AG20443 (cell line): Measurements from ENCODE around the gene RAD50.
"Not testable (repeated sequence)": the region's sequence is repeated elsewhere in the genome, so short reads cannot be mapped to it uniquely, and the experiment has no call there.

Source experiments
- DNase-seq: peaks from one replicate; pipeline ENCODE4 v3.0.0; 2012; ENCODE audit warnings: low spot score, mixed read lengths

The RAD50 gene

DNA sequence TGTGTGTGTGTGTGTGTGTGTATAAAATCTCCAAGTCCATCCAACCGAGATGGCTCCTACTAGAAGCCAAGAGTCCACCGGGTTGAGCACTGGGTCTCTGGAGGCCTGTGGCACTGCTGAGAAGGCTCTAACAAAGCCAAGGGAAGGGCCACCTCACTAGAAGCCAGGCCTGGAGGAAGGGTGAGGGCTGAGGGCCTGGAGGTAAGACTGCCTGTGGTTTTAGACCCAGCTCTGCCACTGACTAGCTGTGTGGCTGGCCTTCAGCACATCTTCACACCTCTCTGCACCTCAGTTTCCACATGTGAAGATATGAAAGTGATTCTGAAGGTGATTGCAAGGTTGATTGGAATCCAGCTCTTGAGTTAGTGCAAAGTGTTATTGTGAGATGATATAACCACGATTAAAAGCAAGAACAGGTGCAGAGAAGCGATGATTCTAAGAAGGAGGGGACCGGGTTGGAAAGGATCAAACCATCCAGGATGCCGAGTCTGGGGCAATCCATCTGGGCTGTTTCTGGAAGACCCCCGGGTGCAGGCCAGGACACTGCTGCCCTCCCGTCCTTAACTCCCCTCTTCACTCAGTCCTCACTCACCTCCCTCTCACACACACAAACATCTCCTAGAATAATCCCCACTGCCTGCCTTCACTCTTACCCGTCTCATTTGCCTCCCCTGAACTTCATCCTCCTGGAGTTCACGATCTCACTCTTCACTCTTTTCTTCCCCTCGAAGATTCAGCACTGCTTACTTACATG, 119.3 kb downstream of the RAD50 start:
- DNase-seq, result no peak

DNA sequence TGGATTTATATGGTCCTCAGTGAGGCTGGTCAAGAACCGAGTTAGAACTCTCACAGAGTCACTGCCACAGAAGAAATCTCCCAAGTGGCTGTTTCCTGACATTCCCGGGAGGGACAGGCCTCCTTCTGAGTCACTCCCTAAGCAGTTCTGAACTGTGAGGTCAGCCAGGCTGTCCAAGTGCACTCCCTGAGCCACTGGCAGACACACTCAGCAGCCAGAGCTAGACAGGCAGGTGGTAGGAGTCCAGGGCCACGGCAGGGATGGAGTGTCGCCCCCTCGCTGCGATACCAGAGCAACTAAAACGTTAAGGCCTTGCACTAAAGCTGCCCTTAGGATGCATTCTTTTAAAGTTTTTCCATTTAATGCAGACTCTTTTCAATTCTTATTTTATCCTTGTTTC, 120.4 kb downstream of the RAD50 start:
- DNase-seq, result peak; percentile 97

DNA sequence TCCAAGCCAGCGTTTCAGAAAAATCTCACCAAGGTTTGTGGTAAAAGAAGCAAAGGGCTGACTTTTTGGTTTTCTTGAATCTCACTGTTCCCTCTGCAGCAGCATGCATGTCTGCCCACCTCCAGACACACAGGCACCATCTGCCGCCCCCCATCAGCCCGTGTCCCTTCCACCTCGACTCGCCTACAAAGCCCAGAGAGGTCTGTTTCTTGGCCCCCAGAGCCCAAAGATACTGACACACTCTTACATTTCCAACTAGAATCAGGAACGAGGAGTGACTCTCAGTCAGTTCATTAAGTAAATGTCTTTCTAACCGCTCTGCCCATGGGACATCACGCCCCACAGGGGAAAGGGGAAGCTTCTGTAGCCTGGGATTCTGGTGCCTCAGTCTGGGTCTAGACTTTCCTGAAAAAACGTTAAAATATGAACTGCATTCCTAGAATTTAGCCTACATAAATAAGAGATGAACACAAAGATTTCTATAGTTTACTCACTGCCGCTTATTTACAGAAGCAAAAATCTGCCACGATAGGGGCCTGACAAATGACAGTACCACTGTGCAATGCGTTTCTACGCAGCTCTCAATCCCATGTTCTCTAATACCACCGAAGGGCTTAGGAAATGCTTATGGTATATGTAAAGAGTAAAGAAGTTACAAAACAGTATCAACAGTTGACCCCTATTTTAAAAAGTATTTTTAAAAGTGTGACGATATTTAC, 121.1 kb downstream of the RAD50 start:
- no peak for DNase-seq

DNA sequence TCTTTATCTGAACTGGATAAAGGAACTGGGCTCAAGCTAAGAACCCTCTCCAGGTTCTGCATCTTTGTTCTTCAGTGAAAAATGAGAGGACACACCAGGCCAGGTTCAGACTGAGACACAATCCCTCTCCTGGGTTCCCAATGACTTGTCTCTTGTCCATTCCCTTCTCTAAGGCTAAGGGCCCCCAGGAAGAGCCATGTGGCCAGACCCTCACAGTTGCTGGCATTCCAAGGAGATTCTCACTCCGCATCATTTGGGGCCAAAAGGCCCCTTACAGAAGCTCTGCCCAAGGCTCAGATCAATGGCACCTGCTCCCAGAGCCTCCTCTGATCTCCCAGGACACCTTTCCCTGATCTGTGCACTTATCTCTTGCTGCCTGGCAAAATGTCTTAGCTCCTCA, 122.0 kb downstream of the RAD50 start:
- DNase-seq, result no peak

DNA sequence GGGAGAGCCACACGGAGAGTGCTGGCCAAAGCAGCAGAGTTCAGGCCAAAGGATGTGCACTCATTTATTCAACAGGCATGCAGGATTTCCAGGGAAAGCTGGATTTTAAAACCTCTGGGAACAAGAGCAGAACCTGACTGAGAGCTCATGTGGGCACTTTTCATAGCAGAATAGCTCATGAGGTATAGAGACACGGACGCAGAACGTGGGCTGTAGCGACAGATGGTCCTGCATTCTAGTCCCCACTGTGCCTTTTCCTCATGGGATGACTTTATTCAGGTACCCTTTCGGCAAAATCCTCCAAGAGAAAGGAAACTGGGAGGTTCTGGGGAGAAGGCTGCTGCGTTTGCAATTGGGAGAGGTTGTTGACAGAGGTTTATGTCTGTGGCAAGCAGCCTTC, 122.4 kb downstream of the RAD50 start:
- DNase-seq, result no peak

DNA sequence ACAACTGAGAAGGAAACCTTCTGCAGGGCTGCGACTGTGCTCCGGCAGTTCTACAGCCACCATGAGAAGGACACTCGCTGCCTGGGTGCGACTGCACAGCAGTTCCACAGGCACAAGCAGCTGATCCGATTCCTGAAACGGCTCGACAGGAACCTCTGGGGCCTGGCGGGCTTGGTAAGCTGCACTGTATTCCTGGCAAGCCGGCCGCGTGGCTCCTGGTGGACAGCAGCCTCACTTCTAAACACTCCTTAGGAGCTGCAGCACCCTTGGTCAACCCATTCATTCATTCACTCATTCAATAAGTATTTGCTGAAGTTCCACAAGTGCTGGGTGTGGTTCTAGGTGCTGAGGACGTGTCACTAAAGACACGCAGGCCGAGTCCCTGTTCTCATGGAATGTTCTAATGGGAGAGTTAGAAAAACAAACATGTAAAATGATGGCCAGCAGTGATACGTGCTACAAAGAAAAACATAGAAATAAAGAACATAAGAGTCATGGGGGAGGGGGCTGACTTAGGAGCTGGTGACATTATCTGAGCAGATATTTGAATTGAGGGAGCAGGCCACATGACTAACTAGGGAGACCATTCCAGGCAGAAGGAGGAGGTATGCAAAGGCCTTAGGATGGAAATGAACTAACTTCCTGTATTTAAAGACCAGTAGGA, 123.1 kb downstream of the RAD50 start:
- DNase-seq, result no peak

DNA sequence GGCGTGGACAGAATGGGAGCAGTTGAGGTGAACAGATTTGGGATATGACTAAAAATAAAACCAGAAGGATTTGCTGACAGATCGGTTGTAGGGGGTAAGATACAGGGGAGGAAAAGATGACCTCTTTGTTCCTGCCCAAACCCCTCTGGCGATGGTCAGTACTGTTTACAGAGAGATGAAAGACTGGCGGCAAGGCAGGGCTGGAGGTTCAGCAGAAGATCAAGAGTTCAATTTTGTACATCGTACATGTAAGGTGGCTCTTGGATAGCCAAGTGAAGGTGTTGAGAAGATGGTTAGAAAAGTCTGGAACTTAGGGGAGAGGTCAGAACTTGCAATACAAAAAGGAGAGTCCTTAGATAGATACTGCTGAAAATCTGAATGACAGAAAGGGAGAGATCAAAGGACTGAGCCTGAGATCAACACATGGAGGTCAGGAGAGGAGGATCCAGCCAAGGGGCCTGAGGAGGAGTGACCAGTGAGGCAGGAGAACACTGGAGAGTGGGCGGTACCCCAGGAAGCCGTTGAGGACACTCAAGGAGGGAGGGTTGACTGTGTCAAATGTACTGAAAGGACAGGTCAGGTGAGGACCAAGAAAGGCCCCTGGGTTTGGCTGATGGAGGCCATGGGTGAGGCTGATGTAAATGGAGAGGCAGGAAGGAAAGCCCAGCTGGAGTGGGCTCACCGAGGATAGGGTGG, 124.2 kb downstream of the RAD50 start:
- DNase-seq, result no peak

DNA sequence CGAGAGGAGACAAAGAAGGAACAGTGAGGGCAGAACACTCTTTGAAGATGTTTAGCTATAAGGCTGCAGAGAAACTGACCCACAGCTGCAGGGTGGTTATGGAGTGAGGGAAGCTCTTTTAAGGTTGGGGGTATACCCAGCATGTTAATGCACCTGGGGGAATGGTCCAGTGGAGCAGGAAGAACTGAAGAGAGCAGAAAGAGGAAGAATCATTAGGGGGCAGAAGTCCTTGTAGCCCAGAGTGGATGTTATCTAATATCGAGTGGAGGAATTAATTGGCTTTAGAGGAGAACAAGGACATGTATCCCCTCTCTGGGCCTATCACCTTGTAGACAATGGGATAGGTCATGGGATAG, 124.7 kb downstream of the RAD50 start:
- no peak for DNase-seq

DNA sequence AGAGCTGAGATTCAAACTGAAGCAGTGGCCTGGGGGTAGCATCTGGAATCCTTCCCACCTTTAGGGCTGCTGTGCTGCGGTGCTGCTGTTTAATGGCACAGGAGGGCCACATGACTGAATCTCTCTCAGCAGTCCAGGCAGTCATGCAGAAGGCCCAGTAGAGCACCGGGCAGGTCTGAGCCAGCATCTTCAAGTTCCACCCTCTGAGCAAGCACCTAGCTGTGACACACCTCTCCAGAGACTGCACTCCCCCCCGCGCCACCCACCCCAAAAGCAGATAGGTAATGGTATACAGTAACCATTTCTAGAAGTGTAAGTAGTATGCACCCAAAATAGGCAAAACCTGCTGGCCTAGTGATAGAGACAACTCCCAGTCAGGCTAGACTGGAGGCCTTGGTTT, 125.2 kb downstream of the RAD50 start:
- DNase-seq, result no peak

DNA sequence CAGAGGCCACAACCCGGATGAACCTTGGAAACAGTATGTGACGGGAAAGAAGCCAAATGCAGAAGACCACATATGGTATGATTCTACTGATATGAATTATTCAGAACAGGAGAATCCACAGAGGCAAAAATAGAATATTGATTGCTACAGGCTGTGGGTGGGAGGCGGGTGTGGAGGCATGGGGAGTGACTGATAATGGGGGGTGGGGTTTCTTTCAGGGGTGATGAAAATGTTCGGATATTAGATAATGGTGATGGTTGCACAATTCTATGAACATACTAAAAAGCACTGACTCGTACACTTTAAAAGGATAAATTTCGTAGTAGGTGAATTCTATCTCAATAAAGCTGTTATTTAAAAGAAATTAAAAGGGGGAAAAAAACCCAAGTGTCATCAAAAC, 127.7 kb downstream of the RAD50 start:
- no peak for DNase-seq

DNA sequence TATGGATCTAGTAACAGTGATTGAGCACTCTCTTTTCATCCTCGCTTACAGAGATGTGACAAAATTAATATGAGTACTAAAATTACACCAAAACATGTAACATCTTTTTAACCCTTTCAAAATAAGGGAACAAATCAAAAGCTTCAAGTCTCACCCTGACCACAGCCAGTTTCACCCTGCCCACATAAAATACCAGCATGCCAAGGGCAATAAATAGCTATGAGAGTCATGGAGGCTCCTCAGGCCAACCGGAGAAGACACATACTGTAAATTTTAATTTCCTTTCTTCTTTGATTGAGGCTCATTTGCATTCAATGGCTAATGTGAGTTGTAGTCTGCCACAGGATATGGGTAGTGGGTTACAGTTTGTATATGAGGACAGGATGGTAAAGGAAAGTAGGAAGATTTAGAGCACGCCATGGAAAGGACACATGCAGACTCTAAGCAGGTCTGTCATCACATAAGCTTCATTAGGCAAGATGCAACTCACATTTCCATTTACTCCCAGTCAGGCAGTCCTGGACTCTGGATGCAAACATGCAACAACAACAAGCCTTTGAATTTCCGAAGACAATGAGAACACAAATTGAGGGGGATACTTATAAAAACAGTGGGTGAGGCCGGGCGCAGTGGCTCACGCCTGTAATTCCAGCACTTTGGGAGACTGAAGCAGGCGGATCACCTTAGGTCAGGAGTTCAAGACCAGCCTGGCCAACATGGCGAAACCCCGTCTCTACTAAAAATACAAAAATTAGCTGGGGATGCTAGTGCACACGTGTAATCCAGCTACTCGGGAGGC, 128.3 kb downstream of the RAD50 start:
- DNase-seq, result no peak

DNA sequence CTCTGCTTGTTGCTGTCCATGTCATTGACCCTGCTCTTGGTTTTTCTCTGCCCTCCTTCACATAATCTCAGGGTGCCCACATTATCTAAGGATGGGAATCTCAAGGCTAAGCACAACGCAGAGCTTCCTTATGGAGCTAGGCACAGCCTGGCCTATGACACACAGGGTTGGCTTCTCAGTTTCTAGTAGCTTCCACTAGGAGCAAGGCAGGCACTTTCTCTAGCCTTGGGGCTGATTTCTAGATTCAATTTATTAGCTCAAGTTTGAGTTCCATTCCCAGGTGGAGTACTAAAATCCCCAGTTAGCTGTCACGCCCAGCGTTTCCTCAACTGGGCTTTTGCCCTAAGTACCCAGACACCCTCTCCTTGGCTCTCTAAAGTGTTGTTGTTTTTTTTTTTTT, 129.4 kb downstream of the RAD50 start:
- no peak for DNase-seq

DNA sequence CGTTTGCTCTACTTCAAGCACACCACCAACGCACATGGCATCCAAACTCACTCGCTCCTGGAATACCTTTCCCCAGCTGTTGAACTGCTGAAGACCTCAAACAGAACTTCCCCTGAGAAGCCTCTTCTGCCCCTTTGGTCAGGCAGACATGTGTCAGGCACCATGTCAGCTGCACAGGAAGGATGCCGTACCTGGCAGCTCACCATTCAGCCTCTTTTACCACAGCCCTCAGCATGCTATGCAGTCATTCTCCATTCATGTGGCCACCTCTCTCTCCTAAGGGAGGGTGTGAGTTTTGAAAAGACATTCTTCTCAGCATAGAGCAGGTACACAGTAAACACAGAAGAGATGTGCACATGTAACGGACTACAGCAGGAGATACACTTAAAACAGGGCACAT, 131.2 kb downstream of the RAD50 start:
- no peak for DNase-seq

DNA sequence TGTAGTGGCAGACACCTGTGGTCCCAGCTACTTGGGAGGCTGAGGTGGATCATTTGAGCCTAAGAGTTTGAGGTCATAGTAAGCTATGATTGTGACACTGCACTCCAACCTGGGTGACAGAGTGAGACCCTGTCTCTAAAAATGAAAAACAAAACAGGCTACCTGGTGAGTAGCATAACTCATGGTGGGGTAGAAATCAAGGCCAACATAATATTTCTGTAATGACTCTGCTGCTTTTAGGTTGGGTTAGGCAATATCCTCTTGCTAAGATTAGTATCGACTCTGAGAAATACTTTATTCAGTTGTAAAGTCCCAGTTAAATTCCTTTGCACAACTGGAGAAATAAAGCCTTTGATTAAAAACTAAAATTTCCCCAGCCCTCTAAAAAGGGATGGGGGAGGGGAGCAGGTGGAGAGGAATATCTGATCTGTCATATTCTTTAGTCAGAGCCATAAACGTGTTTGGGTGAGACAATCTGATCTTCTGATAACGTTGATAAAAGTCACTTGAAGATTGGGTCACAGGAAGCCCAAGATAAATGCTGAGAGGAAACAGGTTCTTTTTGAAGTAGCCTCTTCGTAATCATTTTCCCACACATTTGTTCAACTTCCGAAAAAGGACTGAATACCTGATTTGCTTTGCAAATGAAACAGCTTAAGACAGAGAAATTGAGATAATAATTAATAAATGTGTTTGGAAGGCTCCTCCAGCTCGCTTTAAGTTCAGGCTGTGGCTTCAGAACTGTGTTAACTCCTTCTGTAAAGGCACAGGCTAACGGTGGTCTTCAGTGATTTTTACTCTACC, 132.0 kb downstream of the RAD50 start:
- DNase-seq, result no peak

DNA sequence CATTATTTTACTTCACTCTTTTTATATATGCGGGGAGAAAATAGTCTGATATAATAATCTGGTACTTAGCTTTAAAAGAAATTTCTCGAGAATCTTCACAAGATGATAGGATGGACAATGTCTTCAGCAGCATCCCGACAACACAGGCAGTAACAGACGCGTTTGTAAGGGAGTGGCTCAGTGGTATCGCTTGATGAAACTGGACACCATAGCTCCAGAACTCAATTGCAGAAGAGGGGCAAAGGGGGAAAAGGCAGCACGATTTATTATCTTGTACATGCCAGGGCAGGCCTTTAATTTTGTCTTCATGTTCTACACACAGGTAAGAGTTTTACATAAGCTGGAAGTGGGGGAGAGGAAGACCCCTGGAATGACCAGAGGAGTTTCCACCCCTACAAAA, 132.7 kb downstream of the RAD50 start:
- no peak for DNase-seq

DNA sequence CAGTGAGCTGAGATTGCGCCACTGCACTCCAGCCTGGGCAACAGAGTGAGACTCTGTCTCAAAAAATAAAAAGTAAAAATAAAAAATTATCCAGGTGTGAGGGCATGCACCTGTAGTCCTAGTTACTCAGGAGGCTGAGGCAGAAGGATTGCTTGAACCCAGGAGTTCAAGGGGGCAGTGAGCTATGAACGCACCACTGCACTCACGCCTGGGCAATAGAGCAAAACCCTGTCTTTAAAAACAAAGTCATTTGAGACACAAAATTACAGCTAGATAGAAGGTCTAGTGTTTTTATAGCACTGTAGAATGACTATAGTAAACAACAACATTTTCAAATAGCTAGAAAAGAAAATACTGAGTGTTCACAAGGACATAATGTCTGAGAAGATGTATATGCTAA, 133.4 kb downstream of the RAD50 start:
- no peak for DNase-seq

DNA sequence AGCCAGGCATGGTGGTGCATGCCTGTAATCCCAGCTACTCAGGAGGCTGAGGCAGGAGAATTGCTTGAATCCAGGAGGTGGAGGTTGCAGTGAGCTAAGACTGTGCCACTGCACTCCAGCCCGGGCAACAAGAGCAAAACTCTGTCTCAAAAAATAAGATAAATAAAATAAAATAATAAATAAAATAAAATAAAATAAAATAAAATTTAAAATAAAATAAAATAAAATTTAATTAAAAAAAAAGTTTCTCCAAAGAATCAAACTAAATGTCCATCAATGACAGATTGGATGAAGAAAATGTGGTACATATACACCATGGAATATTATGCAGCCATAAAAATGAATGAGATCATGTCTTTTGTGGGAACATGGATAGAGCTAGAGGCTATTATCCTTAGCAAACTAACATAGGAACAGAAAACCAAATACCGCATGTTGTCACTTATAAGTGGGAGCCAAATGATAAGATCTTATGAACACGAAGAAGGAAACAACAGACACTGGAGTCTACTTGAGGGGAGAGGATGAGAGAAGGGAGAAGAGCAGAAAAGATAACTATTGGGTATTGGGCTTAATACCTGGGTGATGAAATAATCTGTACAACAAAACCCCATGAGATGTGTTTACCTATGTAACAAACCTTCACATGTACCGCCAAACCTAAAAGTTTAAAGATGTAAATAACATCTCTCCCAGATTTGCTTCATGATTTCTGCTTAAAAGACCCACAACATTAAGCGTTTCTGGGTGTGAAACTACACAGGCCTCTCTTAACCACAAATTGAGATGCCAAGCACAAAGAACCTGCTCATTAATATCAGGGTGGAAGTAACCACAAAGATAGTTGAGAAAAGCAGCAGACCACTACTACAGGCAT, 135.2 kb downstream of the RAD50 start:
- not testable (repeated sequence) for DNase-seq

DNA sequence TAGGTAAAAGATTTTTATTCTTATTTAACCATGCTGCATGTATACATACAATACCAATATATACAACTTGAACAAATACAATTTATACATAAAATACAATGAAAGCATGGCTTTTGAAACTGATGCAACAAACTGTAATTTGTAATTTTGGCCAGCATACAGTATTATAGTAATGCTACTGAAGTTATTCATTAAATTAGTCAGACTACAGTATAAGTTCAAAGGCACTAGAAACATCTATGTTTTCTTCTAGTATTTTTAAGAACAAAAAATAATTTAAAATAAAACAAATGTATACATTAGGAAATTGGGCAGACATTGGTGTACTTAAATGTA, 135.8 kb downstream of the RAD50 start:
- DNase-seq, result no peak
